Measurements from ENCODE around the gene SERPINI1.

SERPINI1 gene, protein sequence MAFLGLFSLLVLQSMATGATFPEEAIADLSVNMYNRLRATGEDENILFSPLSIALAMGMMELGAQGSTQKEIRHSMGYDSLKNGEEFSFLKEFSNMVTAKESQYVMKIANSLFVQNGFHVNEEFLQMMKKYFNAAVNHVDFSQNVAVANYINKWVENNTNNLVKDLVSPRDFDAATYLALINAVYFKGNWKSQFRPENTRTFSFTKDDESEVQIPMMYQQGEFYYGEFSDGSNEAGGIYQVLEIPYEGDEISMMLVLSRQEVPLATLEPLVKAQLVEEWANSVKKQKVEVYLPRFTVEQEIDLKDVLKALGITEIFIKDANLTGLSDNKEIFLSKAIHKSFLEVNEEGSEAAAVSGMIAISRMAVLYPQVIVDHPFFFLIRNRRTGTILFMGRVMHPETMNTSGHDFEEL

DNA sequence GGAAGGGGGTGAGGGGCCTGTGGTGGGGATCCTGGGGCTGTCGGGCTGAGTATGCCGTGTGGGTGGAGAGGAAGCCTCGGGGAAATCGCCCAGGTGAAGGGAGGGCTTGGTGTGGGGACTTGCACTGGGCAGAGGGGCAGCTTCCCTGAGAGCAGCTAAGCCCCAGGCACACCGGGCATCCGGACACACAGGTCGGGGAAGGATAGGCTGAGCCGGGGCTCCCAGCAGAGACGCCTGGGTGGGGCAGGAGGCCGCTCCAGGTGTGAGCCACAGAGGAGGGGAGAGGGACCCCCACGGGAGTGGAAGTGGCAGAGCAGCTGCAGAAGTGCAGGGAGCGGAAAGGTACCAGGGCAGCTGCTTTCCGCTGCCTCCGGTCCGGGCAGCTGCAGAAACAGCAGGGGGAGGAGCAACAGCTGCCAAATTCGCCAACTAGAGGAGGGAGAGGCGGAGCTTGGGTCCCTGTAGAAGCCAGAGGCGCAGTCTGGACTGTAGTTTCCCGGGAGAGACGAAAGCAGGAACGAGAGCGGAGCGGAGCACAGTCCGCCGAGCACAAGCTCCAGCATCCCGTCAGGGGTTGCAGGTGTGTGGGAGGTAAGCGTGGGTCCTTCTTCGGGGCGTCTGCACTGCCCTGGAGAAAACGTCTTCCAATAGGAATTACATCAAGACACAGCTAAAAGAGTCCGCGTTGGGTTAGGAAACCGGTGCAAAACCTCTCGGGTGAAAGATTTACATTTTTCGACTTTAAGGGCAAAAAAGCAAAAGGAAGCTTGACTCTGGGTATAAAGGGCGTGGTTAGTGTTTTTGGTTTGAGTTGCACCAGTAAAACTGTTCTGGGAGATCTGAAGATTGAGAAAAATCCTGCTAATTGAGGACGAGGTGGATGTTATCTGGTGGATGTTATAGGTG is at the start of gene SERPINI1:
Gene SERPINI1, plus strand, starts transcription at position 489 of the 906 bp plus-strand sequence. CDS start 53,408 bp downstream, outside the sequence.
- peak; percentile 81 for DNase-seq

DNA sequence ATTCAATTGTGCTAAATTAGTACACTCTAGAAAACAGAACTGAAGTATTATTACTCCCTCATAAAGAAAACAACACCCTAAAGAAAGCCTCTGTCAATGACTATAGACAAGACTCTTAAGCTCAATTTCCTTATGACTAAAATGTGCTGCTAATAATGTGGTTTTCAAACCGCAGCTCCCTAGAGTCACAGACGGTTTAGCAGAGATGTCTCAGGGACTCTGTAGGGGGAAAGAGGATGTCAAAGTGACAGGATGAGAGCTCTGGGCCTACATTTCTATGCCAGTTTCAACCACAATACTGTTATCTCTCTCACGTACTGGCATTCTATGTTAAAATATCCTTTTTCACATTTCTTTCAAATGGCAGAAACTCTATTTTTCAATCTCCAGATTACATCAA is 44.2 kb upstream of the SERPINI1 start:
- DNase-seq: peak; percentile 49

DNA sequence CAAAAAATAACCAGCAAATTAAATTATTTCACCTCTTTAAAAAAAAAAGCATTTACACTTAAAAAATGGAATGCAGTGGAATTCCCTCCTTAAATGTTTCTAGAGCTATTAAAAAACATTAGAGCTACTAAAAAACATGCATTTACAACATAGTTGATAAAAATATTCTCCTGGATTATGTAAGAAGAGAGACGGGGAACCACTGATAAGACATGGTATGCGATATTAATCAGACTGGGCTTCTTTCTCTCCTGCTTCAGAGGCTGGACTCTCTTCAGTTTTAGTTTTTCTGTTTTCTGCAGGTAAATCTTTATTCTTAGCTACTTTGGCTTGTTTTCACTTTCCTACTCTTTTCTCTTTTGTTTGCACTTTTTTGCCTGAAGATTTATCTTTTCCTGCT is 41.4 kb upstream of the SERPINI1 start:
- no peak for DNase-seq

DNA sequence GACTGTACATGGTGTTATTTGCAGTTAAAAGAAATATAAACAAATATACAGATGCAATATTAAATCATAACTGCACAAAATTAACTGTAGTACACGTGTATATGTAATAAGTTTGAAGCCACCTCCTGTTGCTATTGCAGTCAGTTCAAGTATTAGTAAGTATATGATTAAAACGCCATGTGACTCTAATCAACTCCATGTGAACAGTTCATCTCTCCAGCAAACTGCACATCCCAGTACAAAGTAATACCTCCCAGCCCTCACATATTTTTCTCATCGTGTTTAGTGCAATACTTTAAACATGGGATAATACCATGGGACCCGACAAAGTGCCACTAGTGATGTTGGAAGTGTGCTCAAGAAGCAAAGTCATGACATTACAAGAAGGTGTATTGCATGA is 35.5 kb upstream of the SERPINI1 start:
- no peak for DNase-seq

DNA sequence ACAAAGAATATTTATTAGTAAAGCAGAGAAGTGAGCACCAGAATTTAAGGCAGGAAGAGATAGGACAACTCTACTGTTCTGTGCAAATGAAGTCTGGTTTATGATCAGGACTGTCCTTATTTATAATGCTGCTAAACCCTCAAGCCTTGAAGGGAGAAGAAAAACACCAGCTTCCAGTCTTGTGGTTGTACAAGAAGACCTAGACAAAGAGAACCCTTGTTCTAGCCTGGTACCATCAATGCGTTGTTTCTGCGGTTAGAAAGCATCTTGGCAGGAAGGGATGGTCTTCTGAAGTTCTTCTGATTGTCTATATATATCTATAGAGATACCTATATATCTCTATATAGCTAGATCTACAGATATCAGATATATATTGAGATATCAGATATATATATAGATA is 34.6 kb upstream of the SERPINI1 start:
- no peak for DNase-seq

DNA sequence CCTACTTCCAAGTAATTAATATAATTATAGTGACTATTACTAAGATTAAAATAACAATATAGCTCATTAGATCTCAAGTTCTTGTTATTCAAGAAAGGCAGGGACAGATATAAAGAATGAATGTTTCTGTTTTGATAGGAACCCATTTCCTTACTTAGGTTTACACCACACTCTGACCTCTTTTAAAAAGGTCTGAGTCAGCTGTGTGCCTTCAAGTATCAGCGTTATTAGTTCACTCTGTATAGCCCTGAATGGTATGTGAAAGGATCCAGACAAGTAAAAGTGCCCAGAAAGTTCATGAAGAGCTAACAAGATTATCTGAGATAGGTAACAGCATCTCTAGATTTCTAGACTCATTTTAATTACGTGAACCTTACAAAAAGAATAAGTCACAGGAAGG is 29.7 kb upstream of the SERPINI1 start:
- DNase-seq: no peak

DNA sequence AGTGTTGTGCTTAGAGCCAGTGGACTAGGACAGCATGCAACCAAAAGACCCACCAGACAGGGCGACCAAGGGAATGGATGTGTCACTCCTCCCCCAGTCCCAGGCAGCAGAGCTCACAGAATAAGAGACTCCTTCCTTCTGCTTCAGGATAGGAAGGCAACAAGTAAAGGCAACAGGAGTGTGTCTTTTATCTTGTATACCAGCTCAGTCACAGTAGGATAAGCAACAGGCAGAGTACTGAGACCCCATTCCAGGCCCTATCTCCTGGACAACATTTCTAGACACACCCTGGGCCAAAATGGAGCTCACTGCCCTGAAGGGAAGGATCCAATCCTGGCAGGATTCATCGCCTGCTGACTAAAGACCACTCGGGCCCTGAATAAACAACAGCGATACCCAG is 25.8 kb upstream of the SERPINI1 start:
- DNase-seq: no peak

DNA sequence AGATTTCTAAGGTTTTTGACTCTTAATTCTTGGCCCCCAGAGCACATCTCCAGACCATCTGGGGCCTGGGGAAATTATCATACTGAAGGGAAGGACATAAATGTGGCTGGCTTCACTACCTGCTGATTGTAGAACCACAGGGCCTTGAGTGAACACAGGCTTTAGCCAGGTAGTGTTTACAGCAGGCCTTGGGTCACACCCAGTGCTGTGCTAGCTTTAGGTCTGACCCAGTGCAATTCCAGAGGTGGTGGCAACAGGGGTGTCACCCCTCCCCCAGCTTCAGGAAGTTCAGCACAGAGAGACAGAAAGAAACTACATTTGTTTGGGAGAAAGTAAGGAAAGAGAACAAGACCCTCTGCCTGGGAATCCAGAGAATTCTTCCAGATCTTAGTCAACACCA is 25.0 kb upstream of the SERPINI1 start:
- no peak for DNase-seq

DNA sequence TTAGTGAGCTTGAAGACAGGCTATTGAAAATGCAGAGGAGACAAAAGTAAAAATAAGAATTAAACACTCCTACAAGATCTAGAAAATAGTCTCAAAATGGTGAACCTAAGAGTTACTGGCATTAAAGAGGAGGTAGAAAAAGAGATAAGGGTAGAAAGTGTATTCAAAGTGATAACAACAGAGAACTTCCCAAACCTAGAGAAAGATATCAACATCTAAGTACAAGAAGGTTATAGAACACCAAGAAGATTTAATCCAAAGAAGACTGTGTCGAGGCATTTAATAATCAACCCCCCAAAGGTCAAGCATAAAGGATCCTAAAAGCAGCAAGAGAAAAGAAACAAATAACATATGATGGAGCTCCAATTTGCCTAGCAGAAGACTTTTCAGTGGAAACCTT is 24.1 kb upstream of the SERPINI1 start:
- no peak for DNase-seq

DNA sequence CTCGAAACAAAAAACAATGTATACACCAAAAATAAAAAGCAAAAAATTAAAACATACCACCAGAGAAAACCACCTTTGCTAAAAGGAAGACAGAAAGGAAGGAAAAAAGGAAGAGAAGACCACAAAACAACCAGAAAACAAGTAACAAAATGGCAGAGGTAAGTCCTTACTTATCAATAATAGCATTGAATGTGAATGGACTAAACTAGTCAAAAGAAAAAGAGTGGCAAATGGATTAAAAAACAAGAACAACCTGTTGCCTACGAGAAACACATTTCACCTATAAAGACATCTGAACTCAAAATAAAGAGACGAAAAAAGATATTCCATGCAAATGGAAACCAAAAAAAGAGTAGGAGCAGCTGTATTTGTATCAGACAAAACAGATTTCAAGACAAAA is 23.1 kb upstream of the SERPINI1 start:
- DNase-seq: no peak

DNA sequence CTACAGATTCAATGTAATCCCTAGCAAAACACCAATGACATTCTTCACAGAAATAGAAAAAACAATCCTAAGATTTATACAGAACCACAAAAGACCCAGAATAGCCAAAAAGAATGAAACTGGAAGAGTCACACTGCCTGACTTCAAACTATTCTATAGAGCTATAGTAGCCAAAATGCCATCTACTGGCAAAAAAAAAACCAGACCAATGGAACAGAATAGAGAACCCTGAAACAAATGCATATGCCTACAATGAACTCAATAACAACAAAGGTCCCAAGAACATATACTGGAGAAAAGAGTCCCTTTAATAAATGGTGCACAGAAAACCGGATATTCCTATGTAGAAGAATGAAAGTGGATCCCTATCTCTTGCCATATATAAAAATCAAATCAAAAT is 20.6 kb upstream of the SERPINI1 start:
- DNase-seq: no peak

DNA sequence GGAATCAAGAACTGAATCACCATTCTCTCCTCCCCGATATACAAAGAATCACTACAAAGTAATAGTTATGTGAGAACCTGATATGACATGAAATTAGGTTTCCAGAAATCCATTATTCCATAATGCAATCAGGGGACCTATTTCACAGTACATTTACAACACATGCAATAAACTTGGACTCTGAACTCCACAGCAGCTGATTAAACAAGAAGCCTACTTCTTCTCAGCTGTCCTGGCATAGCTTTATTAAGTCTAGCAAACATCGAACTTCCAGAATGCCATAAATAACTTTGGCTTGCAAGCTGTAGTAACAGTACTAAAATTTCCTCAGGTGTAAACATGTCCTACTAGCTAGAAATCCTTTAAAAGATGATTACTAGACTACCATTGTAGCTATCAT is 18.6 kb upstream of the SERPINI1 start:
- no peak for DNase-seq

DNA sequence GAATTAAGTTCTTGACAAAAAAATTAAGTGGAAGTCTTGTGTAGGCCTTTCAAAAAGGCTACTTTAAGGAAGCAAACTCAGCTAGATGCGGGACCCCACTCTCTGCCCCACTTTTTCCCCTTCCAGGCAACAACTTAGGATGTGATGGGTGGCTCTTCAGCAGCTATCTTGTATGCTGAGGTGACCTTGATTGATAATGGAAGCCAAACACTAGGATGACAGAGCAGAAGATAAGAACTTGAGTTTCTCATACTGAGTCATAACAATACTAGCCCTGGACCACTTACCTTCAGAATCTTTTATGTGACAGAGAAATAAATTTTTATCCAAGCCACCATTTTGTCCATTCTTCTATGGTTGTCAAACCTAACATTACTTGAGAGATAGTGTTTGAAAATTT is 16.9 kb upstream of the SERPINI1 start:
- no peak for DNase-seq

DNA sequence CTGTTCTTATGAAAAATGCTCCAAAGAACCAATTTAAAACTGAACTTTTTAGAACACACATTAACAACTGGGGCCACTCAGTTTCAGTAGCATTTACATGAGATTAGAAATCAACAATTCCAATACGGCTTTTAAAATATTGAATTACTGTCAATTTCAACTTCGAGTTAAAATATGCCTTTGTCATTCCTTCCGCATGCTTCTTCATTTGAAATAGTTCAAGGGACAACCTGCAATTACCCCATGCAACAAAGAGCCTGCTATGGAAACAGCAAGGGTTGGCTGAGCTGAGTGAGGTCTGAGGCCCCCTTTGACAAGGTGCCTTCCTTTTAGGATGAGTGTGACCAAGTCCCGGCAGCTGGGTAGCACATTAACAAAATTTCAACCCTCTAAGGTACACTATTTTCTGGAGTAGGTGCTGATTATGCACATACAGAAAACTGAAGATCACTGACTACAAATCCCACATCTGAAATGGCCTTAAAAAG is 12.5 kb upstream of the SERPINI1 start:
- no peak for DNase-seq

DNA sequence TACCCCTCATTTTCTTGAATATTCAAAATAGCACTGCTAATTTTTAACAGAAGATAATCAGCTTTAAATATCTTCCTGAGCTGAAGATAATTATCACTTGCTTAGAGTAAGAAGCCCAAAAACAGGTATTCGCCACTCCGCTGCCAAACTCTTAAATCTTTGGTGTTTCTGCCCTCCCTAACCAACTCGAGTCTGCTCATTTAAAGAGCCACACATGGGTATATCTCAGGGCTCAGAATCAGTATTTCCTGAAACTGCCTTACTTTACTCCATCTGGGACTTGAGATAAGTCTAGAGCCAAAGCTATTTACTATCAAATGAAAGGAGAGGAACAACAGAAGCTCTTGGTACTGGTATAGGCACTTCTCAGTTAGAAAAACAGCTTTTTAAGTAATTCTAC is 11.6 kb upstream of the SERPINI1 start:
- DNase-seq: no peak

DNA sequence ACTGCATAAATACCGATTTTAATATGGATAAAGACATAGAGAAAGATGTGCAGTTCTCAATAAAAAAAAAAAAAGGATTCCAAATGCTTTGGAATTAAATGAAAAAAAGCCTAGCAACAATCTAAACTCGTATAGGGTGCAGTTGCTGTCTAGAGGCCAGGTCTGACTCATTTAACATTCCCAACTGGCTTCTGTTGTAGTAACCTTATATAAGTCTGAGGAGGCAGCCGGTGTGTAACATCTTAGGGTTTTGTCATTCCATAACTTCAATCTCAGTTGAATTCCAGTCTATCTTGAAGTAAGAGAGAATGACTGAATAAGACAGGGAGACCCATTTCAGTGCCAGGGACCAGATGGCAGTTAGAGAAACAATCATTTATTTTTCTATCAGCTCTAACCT is 7.3 kb upstream of the SERPINI1 start:
- DNase-seq: no peak

DNA sequence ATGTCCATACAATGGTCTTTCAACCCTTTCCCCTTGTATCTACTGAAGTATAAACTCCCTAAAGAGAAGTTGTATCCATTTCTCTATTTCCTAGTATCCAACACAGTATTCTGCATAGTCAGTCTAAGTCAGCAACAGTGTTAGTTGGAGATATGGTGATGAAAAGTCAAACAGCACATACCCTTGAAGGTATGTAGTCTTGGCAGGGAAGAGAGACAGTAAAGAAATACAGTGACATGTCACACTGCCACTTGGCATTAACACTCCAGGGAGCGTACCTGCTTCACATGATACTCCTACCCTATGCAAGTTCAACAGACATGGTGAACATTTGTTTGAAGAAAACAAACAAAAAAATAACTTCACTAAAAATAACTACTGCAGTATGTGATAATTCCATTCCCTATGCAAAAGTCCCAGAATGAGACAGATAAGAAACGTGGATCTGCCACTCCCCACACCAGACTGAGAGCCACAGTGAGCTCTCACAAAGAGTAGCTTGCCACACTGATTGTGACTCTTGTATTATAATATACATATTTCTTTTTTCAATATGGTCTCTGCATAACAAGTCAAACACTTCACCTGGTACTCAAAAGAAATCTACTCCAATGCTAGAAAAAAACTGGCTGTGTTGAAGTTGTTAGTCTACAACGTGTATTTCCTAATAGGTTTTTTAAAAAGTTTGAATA is 6.7 kb upstream of the SERPINI1 start:
- DNase-seq: no peak

DNA sequence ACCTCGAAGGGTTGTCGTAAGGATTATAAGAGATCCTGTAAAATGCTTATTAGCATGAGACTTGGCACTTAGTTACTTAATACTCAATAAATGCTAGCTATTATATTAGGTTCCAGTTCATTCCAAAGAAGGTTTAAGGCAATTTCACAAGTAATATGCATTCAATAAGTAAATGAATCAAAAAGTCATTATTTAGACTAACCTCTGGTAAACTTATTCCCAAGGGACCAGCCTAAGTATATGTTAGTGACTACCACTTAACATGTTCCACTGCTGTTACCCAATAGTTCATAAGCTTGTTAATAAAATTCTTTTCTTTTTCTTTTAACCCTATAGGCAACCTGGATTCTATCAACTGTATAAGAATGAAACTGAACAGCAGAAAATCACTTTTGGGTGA is 5.9 kb upstream of the SERPINI1 start:
- DNase-seq: no peak

DNA sequence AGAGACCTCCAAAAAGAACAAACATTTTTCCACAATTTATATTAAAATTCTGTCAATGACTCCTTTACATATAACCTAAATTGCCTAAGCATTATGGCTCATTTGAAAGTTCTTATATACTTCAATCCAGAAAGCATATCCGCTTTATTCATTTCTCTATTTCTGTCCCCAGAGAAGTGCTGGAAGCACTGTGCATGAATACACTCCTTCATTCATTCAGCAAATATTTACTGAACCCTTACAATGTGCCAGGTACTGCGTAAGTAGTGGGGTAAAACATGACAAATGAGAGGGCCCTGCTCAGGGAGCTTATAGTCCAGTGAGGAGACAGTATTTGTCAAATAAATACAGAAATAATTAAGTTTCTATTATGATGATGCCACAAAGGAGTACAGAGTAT is 4.1 kb upstream of the SERPINI1 start:
- DNase-seq: no peak

DNA sequence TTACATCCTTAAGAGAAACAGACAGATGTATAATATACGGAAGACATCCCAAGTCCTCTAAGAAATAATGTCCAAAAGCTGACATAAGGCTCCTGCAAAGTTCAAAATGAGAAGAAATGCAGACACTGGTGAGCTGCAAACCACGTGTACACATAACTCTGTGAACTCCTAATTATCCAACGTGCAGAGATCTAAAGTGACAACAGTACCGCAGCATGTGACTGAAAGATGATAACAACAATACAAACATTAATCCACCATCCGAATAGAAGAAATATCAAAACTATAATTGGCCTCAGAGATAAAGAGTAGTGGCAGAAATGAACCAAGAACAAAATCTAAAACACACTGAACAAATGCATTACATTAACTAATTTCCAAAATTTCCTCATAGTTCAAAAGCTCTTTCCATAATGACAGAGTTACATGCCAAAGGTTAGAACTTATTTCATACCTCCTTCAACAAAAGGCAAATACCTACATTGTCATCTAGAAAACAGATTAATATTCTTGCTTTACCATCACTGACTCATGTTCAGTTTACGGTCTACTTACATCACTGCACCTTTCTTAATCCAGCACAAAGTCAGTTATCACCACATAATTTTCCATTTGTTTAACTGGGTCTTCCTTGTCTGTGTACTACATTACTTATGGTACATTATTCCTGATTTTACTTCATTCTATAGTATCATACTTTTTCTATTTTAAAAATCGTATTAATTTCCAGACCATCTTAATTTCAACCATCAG is 3.0 kb upstream of the SERPINI1 start:
- no peak for DNase-seq

DNA sequence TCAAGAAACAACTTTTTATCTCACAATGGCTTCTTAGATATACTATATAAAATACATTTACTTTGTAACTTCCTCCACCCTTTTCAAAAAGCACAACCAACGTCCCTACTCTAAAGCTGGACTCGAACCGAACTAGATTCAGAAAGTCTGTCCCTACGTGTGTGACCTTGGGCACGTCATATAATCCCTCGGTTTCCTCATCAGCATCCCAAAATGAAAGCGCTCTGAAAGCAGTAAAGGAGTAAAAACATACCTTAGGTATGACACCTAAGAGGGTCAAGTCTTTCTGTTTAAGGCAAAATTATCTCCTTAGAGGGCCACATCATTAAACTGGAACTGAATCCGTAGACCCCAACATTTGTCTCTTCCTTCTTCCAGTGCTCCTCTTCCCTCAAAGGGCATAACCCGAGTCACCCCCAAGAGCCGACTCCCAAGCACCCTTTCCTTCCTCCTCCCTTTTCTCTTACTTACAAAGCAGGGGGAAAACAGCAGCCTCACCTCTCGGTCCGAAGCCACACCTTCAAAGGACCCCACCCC is 1.5 kb upstream of the SERPINI1 start:
- DNase-seq: no peak

DNA sequence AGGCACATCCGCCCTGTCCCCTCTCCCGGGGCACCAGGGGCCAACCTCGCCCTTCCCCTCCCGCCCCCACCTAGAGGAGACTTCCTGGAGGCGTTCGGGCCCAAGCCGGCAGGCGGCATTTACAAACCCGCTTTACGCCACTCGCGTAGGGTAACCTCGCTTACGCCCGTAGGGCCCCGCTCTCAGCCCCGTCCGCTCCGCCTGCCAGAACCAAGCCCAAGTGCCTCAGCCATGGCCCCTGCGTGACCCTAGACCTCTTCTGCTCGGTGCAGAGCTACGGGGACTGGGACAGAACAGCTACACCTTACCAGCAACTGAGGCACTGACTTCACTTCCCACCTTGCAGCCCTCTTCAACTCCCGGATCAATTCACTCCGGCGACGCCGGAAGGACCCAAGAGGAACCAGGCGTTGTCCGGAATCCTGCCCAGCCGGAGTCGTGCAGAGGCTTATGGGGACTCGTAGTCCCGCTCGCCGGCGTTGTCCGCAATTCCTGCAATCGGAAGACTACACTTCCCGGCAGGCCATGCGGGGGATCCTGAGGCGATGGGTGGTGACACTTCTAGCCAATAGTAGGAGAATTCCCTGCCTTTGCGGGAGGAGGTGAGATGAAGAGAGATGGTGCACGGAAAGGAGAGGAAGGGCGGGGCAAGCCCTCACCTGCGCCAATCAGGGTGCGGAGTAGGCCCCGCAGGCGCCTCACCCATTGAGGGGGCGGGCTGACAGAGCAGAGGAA is 856 bp upstream of the SERPINI1 start, which contains the start of gene PDCD10:
Gene PDCD10, minus strand, starts transcription at position 395 of the 735 bp plus-strand sequence. CDS start 14,735 bp downstream, outside the sequence.
- DNase-seq: peak; percentile 98
